ENCODE results near the gene KRT16. TPM values are rescaled to one million over a fixed set of nuclear protein-coding genes. Genes with fewer than 3 reads are reported as not detected.
"Not testable (repeated sequence)": the region's sequence is repeated elsewhere in the genome, so short reads cannot be mapped to it uniquely, and the experiment has no call there.

The KRT16 gene
- total RNA-seq, 1 experiment from 2014 or later: not detected

DNA sequence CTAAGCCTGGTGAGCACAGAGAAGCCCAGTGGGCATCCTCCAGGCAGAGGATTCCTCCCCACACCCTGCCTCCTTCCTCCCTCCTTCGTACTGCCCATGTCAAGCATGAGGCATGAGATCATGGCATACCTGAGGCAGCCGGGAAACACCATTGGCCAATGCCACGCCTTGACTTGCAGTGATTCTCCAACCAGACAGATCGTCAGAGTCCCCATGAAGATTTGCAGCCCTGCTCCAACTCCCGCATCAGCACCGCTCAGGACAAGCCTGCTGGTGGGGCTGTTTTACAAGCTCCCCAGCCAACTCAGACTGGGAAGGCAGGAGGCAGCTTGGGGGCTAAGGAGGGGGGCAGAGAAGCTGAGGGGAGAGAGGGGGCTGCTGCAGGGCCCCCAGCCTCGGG, 2.9 kb upstream of the KRT16 start:
- CTCF ChIA-PET: interaction anchor here (0.6 kb wide), 2 partner anchors 700 to 728 kb away, joined by 7 to 8 read pairs; no protein-coding TSS in a partner anchor
- no peak overlapping the region for H3K27ac ChIP-seq (ENCODE audit: low read depth, low read length, poor library complexity, severe bottlenecking)
- intact Hi-C loops (cut with micrococcal nuclease; ENCODE audit: unreplicated experiment): no loop called here
- H3K4me1 ChIP-seq (ENCODE audit: insufficient read depth, low read length, poor library complexity, severe bottlenecking): peaks cover 4% of the 10 kb centered on the region
- TF ChIP-seq, protein P1, sequence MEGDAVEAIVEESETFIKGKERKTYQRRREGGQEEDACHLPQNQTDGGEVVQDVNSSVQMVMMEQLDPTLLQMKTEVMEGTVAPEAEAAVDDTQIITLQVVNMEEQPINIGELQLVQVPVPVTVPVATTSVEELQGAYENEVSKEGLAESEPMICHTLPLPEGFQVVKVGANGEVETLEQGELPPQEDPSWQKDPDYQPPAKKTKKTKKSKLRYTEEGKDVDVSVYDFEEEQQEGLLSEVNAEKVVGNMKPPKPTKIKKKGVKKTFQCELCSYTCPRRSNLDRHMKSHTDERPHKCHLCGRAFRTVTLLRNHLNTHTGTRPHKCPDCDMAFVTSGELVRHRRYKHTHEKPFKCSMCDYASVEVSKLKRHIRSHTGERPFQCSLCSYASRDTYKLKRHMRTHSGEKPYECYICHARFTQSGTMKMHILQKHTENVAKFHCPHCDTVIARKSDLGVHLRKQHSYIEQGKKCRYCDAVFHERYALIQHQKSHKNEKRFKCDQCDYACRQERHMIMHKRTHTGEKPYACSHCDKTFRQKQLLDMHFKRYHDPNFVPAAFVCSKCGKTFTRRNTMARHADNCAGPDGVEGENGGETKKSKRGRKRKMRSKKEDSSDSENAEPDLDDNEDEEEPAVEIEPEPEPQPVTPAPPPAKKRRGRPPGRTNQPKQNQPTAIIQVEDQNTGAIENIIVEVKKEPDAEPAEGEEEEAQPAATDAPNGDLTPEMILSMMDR (conservative IDR thresholded peaks at IDR 0.05; ENCODE audit: low read depth, low read length): no peak
- no peak for TF ChIP-seq EZH2 (IDR thresholded peaks at IDR 0.05; ENCODE audit: borderline replicate concordance, low read depth, low read length, poor library complexity, severe bottlenecking)
- H3K36me3 ChIP-seq (ENCODE audit: insufficient read depth, low read length, poor library complexity, severe bottlenecking): no peaks in the 10 kb centered on the region
- no peak for DNase-seq (ENCODE audit: low spot score)
- no peaks in the 10 kb centered on the region for H3K9me3 ChIP-seq (ENCODE audit: low read depth, low read length, poor library complexity, severe bottlenecking)
- POLR2A ChIA-PET (ENCODE audit: low non-redundant PET): no interaction called here
- H3K27me3 ChIP-seq (replicated peaks; ENCODE audit: insufficient read depth, low read depth, low read length, poor library complexity): no peaks in the 10 kb centered on the region
- H3K4me3 ChIP-seq (ENCODE audit: low read depth, low read length, poor library complexity, severe bottlenecking): no peak overlapping the region
- no TSS peak for BruUV-seq (replicated peaks)

DNA sequence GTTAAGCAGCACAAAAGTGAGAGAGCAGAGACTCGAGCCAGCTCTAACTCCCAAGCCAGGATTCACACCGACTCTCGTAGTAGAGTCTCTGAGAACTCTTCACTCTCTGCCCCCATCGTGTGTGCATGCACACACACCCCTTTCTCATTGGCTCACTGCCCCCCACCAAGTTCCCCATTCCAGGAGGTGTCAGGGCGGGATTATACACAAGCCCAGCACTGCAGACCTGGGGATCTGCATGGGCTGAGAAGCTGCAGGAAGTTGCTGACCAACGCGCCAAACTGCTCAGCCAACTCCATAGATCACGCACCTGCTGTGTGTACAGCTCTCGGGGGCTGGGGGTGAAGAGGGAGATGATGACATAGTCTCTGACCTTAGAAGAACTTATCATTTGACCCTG, 2.2 kb upstream of the KRT16 start:
- H3K9me3 ChIP-seq (ENCODE audit: low read depth, low read length, poor library complexity, severe bottlenecking); CTCF ChIA-PET; POLR2A ChIA-PET (ENCODE audit: low non-redundant PET); H3K27me3 ChIP-seq (replicated peaks; ENCODE audit: insufficient read depth, low read depth, low read length, poor library complexity); BruUV-seq (replicated peaks); H3K4me3 ChIP-seq (ENCODE audit: low read depth, low read length, poor library complexity, severe bottlenecking); intact Hi-C loops (cut with micrococcal nuclease; ENCODE audit: unreplicated experiment); H3K36me3 ChIP-seq (ENCODE audit: insufficient read depth, low read length, poor library complexity, severe bottlenecking); H3K4me1 ChIP-seq (ENCODE audit: insufficient read depth, low read length, poor library complexity, severe bottlenecking); H3K27ac ChIP-seq (ENCODE audit: low read depth, low read length, poor library complexity, severe bottlenecking); DNase-seq (ENCODE audit: low spot score): not testable (repeated sequence)

DNA sequence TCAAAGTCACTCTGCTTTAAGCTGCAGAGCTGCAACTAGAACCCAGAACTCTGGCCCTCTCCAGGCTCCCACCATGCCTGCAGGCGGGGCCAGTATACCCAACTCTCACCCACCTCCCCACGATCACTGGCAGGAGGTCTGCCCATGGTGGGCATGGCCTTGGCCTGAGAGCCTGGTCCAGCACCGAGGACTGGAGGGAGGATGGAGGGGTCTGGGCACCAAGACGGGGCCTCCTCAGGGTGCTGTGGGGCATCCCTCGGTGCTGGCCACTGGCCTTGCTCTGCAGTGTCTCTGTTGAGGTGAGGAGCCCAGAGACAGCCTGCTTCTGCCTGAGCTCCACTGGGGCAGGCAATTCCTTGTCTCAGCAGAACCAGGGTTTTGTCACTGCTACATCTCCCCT, 1.5 kb upstream of the KRT16 start:
- no peaks in the 10 kb centered on the region for H3K4me1 ChIP-seq (ENCODE audit: insufficient read depth, low read length, poor library complexity, severe bottlenecking)
- H3K27ac ChIP-seq (ENCODE audit: low read depth, low read length, poor library complexity, severe bottlenecking): no peak overlapping the region
- intact Hi-C loops (cut with micrococcal nuclease; ENCODE audit: unreplicated experiment): no loop called here
- no TSS peak for BruUV-seq (replicated peaks)
- no peaks in the 10 kb centered on the region for H3K27me3 ChIP-seq (replicated peaks; ENCODE audit: insufficient read depth, low read depth, low read length, poor library complexity)
- no peak for TF ChIP-seq EZH2 (IDR thresholded peaks at IDR 0.05; ENCODE audit: borderline replicate concordance, low read depth, low read length, poor library complexity, severe bottlenecking)
- TF ChIP-seq, protein P1 (conservative IDR thresholded peaks at IDR 0.05; ENCODE audit: low read depth, low read length): no peak
- POLR2A ChIA-PET (ENCODE audit: low non-redundant PET): no interaction called here
- H3K9me3 ChIP-seq (ENCODE audit: low read depth, low read length, poor library complexity, severe bottlenecking): no peaks in the 10 kb centered on the region
- no peaks in the 10 kb centered on the region for H3K36me3 ChIP-seq (ENCODE audit: insufficient read depth, low read length, poor library complexity, severe bottlenecking)
- no peak overlapping the region for H3K4me3 ChIP-seq (ENCODE audit: low read depth, low read length, poor library complexity, severe bottlenecking)
- DNase-seq (ENCODE audit: low spot score): no peak
- CTCF ChIA-PET: no interaction called here

DNA sequence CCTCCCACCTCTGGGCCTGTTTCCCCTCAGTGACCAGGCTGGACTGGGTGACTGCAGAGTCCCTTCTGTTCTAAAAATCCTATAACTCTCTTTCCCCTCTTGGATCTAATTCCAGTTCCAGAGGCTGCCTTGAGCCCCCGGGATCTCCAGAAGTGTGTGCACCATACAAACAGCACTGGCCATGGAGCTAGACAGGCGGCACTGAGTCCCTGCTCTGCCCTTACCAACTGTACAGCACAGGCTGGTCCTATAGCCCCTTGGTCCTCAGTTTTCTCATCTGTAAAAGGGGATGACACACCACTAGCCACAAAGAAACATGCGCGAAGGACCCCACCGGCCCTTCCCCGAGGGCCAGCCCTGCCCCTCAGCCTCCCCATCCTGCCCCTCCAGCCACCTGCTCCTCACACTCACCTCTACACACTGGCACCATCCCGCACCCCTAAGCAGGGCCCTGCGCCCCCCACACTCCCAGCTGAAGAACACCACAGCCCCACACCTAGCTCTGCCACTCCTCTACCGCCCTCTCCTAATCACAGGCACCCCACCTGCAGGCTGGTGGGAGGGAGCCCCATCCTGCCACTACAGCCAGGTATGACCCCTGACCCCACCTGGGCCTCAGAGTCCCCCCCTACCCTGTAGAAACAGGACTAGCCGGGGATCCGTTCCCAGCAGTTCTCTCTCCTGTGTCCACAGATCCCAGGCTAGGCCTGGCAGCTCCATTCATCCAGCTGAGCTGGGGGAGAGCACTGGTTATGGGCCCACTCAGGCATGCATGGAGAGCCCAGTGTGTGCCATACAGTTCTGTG, 913 bp upstream of the KRT16 start:
- Histone ChIP-seq H3K27ac (ENCODE audit: low read depth, low read length, poor library complexity, severe bottlenecking) (no peak overlapping the region), H3K4me1 (ENCODE audit: insufficient read depth, low read length, poor library complexity, severe bottlenecking) (no peaks in the 10 kb centered on the region), H3K9me3 (ENCODE audit: low read depth, low read length, poor library complexity, severe bottlenecking) (no peaks in the 10 kb centered on the region), H3K36me3 (ENCODE audit: insufficient read depth, low read length, poor library complexity, severe bottlenecking) (no peaks in the 10 kb centered on the region), H3K4me3 (ENCODE audit: low read depth, low read length, poor library complexity, severe bottlenecking) (no peak overlapping the region), H3K27me3 (replicated peaks; ENCODE audit: insufficient read depth, low read depth, low read length, poor library complexity) (no peaks in the 10 kb centered on the region)
- no TSS peak for BruUV-seq (replicated peaks)
- ChIA-PET CTCF (no interaction called here), POLR2A (ENCODE audit: low non-redundant PET) (no interaction called here)
- intact Hi-C loops (cut with micrococcal nuclease; ENCODE audit: unreplicated experiment): no loop called here
- TF ChIP-seq EZH2 (IDR thresholded peaks at IDR 0.05; ENCODE audit: borderline replicate concordance, low read depth, low read length, poor library complexity, severe bottlenecking): no peak
- TF ChIP-seq, protein P1 (conservative IDR thresholded peaks at IDR 0.05; ENCODE audit: low read depth, low read length): no peak
- no peak for DNase-seq (ENCODE audit: low spot score)
